Thymus (tissue), 11 donors: ENCODE results near the gene CCNY. TPM values are rescaled to one million over a fixed set of nuclear protein-coding genes. Genes with fewer than 3 reads are reported as not detected.

Experiments
- DNase-seq, 9 donors: peaks; one replicate each; pipeline ENCODE4 v3.0.0-alpha.2; 2013; ENCODE audit warnings: low spot score in 9 of 9, low read depth in 6 of 9, missing footprints in 1 of 9
- H3K27ac ChIP-seq, 2 donors: one replicate each; pipeline ENCODE4 v1.5.1; 2013; ENCODE audit warnings: control low read depth in 1 of 2, low read depth in 1 of 2, low read length in 1 of 2, mild to moderate bottlenecking in 1 of 2, moderate library complexity in 1 of 2
- H3K27me3 ChIP-seq, 2 donors: one replicate each; pipeline ENCODE4 v1.5.1; 2013; ENCODE audit warnings: low read length in 1 of 2; ENCODE audit not compliant: control insufficient read depth in 2 of 2, insufficient read depth in 1 of 2
- H3K36me3 ChIP-seq, 2 donors: one replicate each; pipeline ENCODE4 v1.5.1; 2013; ENCODE audit warnings: low read length in 1 of 2, mild to moderate bottlenecking in 1 of 2, moderate library complexity in 1 of 2; ENCODE audit not compliant: control insufficient read depth in 2 of 2, insufficient read depth in 2 of 2
- H3K4me1 ChIP-seq, 2 donors: one replicate each; pipeline ENCODE4 v1.5.1; 2013; ENCODE audit warnings: low read length in 2 of 2; ENCODE audit not compliant: control insufficient read depth in 2 of 2, insufficient read depth in 2 of 2
- H3K4me3 ChIP-seq, 2 donors: one replicate each; pipeline ENCODE4 v1.5.1; 2013; ENCODE audit warnings: low read length in 2 of 2, control low read depth in 1 of 2, mild to moderate bottlenecking in 1 of 2
- H3K9me3 ChIP-seq, 2 donors: one replicate each; pipeline ENCODE4 v1.5.1; 2013; ENCODE audit warnings: low read length in 1 of 2, mild to moderate bottlenecking in 1 of 2; ENCODE audit not compliant: control insufficient read depth in 2 of 2, insufficient read depth in 1 of 2
- whole genome bisulfite sequencing: extraction: QIAGEN DNeasy Blood & Tissue Kit; methylation state at CpG from one replicate; pipeline ENCODE4 v1.1.7; 2013; 5-methylcytosine and 5-hydroxymethylcytosine counted together
- polyA plus RNA-seq: library from polyadenylated mRNA; stranded (reverse); fragments of 200-250 nt; gene quantifications from one replicate; pipeline ENCODE4 v1.2.3, GENCODE V29; 2013
- total RNA-seq: library from RNA; stranded (reverse); fragments of 120-200 nt; gene quantifications from one replicate; pipeline ENCODE4 v1.2.4, GENCODE V29; 2013
- donor health status: healthy.

The CCNY gene
- total and polyA plus RNA-seq, 2 donors = 27.6 to 34.9 TPM

- DNase-seq = no peak
- Histone ChIP-seq H3K27me3 (no peaks in the 10 kb centered on the region), H3K4me3 (no peak overlapping the region), H3K4me1 (no peaks in the 10 kb centered on the region), H3K9me3 (peaks cover 0 to 2% of the 10 kb centered on the region in 2 donors), H3K27ac (no peak overlapping the region), H3K36me3 (peaks cover 0 to 3% of the 10 kb centered on the region in 2 donors)
- 98% methylated on average over 7 of the region's 7 CpGs for WGBS
Measured at GRCh38 chr10:35327790-35328403, 8.4 kb upstream of the CCNY start.

DNA sequence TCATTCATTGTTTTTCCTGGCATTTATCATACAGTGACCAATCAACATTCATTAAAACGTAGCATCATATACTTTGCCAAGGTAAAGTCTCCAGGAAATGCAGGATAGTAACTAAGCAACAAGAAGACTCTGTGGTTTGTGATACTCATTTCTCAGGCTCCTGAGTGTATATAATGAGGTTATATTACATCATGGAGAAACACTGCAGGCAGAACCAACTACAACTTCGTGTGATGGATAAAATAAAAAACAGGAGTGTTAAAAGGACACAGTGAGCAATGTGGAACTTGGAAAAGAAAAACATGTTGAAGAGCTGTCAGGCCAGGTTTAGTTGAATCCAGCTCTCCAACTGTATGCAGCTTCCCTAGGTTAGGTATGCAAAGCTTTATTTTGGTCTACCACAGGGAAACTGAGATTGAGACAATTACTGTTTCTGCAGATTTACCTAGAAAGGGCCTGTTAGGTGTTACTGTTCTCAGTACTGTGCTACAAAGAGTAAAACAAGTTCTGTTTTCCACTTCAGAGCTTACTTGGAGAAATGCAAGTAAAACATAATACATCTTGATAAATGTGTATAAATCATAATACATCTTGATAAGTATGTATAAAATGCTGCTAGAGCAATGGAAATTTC lies 7.8 kb upstream of the CCNY start:
- H3K4me1 ChIP-seq = no peaks in the 10 kb centered on the region
- H3K9me3 ChIP-seq = no peaks in the 10 kb centered on the region
- DNase-seq = no peak
- no peaks in the 10 kb centered on the region for H3K27me3 ChIP-seq
- H3K36me3 ChIP-seq = peaks cover 0 to 3% of the 10 kb centered on the region in 2 donors
- 51% methylated on average over 2 of the region's 2 CpGs for WGBS
- no peak overlapping the region for H3K4me3 ChIP-seq
- no peak overlapping the region for H3K27ac ChIP-seq

DNA sequence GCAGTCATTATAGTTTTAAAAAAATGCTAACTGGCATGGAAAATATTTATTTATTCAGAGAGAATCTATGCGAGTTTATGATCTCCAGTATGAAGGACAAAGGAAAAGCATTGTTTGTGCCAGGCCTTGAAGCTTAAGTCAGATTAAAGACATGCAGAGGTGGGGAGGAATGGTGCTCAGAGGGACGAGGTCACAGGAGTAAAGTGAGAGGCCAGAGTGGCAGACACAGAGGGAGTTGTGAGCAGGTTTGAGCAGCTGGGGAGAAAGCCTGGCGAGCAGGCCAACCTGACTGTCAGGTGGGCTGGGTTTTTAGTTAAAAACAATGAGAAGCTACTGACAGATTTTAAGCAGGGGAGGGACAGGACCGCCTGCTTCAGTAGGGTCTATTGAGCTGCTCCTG lies 6.8 kb upstream of the CCNY start:
- H3K9me3 ChIP-seq = peaks cover 0 to 1% of the 10 kb centered on the region in 2 donors
- 96% methylated on average over 4 of the region's 4 CpGs for WGBS
- H3K36me3 ChIP-seq = peaks cover 0 to 3% of the 10 kb centered on the region in 2 donors
- H3K4me3 ChIP-seq = no peak overlapping the region
- DNase-seq = no peak
- H3K27ac ChIP-seq = no peak overlapping the region
- peaks cover 0 to 3% of the 10 kb centered on the region in 2 donors for H3K4me1 ChIP-seq
- no peaks in the 10 kb centered on the region for H3K27me3 ChIP-seq

DNA sequence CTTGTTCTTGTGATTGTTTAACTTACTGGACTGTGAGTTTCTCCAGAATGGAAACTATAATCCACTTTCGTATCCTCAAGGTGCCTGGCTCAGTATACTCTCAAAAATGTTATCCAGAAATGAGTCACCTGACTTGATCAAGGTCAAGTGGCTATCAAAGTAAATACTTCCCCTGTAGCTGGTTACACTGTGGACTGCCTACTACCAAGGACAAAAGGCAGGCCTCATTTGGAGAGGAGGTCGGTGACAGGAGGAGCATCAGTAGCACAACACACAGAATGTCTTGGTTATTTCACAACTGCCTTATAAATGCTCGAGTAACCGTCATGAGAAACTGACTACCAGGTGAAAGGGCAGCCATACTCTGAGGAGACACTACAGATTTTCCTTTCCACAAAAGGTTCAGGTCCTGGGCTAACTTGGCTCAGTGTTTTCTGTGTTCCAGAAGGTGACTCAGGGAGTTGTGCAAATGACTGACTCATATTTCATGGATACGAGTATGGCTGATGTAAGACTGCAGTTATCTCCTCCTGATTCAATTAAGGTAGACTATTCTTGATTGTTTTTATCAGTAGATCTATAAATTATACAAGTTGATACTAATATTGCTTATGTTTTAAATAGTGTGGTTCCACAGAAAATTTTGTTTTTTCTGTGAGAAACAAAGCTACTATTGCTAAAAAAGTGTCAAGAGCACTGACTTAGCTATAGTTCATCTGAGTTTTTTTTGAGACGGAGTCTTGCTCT lies 4.2 kb upstream of the CCNY start:
- Histone ChIP-seq H3K36me3 (no peaks in the 10 kb centered on the region), H3K4me1 (peaks cover 9 to 12% of the 10 kb centered on the region in 2 donors), H3K27ac (no peak overlapping the region), H3K4me3 (no peak overlapping the region), H3K27me3 (peaks cover 0 to 2% of the 10 kb centered on the region in 2 donors), H3K9me3 (peaks cover 0 to 1% of the 10 kb centered on the region in 2 donors)
- 97% methylated on average over 6 of the region's 6 CpGs for WGBS
- DNase-seq = no peak

DNA sequence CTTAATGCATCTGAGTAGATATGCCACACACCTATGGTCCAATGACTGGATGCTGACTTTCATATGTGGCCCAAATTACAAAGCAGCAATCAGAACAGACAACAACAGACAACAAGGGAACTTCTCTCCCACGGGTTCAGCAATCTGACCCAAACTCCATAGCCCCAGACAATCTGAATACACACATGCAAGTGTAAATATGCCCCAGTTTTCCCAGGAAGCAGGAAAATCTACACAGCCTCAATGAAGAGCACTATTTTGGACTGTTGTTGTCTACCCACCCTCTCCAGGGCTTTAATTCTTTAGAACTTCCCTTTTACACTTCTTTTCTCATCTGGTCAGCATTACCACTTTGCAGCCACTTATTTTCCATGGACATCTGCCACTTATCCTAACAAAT lies 2.0 kb upstream of the CCNY start:
- Histone ChIP-seq H3K4me3 (no peak overlapping the region), H3K9me3 (peaks cover 0 to 1% of the 10 kb centered on the region in 2 donors), H3K27ac (no peak overlapping the region), H3K4me1 (peaks cover 12 to 13% of the 10 kb centered on the region in 2 donors), H3K27me3 (peaks cover 0 to 8% of the 10 kb centered on the region in 2 donors), H3K36me3 (no peaks in the 10 kb centered on the region)
- no peak for DNase-seq
- WGBS = 98% methylated on average over 1 of the region's 1 CpG

GRCh38 chr10:35335133-35336083 lies 901 bp upstream of the CCNY start:
- WGBS = 28% methylated on average over 34 of the region's 34 CpGs
- Histone ChIP-seq H3K4me1 (peaks cover 12 to 13% of the 10 kb centered on the region in 2 donors), H3K27me3 (peaks cover 0 to 8% of the 10 kb centered on the region in 2 donors), H3K27ac (peak overlapping the region in 1 of 2 donors; percentile 9), H3K9me3 (peaks cover 0 to 1% of the 10 kb centered on the region in 2 donors), H3K4me3 (peak overlapping the region; percentile 67 to 93), H3K36me3 (no peaks in the 10 kb centered on the region)
- peak in 1 of 9 donors; percentile 8 for DNase-seq

DNA sequence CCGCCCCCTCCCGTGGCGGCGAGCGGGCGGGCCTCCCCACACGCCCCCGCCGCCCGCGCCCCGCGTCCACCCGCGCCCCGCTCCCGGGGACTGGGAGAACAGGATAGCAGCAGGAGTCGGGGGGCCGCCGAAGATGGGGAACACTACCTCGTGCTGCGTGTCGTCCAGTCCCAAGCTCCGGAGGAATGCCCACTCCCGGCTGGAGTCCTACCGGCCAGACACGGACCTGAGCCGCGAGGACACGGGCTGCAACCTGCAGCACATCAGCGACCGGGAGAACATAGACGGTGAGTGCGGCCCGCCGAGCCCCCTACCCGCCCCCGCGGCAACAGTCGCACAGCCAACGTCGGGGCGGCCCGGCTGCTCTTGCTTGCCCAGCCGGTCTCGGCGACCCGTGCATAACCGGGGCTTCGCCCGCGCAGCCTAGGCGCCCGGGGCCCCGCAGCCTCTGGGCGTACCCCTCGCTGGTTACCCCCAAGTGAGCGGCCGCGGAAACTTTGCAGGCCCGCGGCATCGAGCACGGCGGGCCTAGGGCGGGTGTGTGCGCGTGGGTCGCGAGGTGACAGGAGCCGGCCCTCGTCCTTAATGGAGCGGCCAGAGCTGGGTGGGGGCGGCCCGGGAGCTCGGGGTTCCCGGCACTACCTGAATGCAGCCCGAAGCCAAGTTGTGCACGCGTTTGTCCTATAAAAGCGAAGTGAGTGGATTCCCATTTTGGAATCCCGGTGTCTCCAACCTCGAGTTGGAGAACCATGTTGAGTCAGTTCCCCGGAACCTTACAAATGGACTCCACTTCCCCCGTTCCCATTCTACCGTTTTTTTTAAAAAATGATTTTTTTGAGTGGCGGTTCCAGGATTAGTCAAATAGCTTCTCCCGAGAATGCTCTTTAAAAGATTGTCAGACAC lies 863 bp downstream of the CCNY start:
- 2% methylated on average over 87 of the region's 88 CpGs for WGBS
- H3K4me3 ChIP-seq = peak overlapping the region; percentile 70 to 93
- peaks cover 0 to 1% of the 10 kb centered on the region in 2 donors for H3K9me3 ChIP-seq
- peak in 2 of 9 donors; percentile 17 to 50 for DNase-seq
- peaks cover 19 to 21% of the 10 kb centered on the region in 2 donors for H3K4me1 ChIP-seq
- H3K27me3 ChIP-seq = peaks cover 0 to 8% of the 10 kb centered on the region in 2 donors
- peaks cover 0 to under 1% of the 10 kb centered on the region in 2 donors for H3K36me3 ChIP-seq
- no peak overlapping the region for H3K27ac ChIP-seq

GRCh38 chr10:35339942-35340341 lies 3.6 kb downstream of the CCNY start:
- Histone ChIP-seq H3K36me3 (peaks cover 0 to 3% of the 10 kb centered on the region in 2 donors), H3K9me3 (no peaks in the 10 kb centered on the region), H3K27ac (no peak overlapping the region), H3K4me3 (no peak overlapping the region), H3K4me1 (peaks cover 18 to 19% of the 10 kb centered on the region in 2 donors), H3K27me3 (peaks cover 0 to 8% of the 10 kb centered on the region in 2 donors)
- 95% methylated on average over 2 of the region's 2 CpGs for WGBS
- no peak for DNase-seq
